MG63 (cell line): Measurements from ENCODE around the gene COL26A1. TPM values are rescaled to one million over a fixed set of nuclear protein-coding genes. Genes with fewer than 3 reads are reported as not detected.

ENCODE experiments used
- DNase-seq: peaks from one replicate; pipeline ENCODE4 v3.0.0-alpha.2; 2020
- H3K27me3 ChIP-seq: fragments of 250-450 bp; sonication (Bioruptor Pico); 2 replicates; pipeline ENCODE4 v1.5.1; 2020; ENCODE audit warnings: mild to moderate bottlenecking, moderate library complexity
- H3K36me3 ChIP-seq: fragments of 250-450 bp; sonication (Bioruptor Pico); 2 replicates; pipeline ENCODE4 v1.5.1; 2020; ENCODE audit warnings: mild to moderate bottlenecking, moderate library complexity
- H3K4me3 ChIP-seq: fragments of 250-450 bp; sonication (Bioruptor Pico); 2 replicates; pipeline ENCODE4 v1.5.1; 2020; ENCODE audit warnings: mild to moderate bottlenecking, moderate library complexity
- H3K9me3 ChIP-seq: fragments of 250-450 bp; sonication (Bioruptor Pico); 2 replicates; pipeline ENCODE4 v1.5.1; 2020; ENCODE audit warnings: mild to moderate bottlenecking, moderate library complexity
- total RNA-seq: library from RNA; depleted of rRNA; stranded (reverse); fragments of >200 nt; shearing (Covaris generic); gene quantifications from 2 replicates; pipeline ENCODE4 v1.2.3, GENCODE V29; 2014; ENCODE audit warnings: low replicate concordance

The COL26A1 gene
- total RNA-seq, 1 experiment from 2014 or later, result not detected

DNA sequence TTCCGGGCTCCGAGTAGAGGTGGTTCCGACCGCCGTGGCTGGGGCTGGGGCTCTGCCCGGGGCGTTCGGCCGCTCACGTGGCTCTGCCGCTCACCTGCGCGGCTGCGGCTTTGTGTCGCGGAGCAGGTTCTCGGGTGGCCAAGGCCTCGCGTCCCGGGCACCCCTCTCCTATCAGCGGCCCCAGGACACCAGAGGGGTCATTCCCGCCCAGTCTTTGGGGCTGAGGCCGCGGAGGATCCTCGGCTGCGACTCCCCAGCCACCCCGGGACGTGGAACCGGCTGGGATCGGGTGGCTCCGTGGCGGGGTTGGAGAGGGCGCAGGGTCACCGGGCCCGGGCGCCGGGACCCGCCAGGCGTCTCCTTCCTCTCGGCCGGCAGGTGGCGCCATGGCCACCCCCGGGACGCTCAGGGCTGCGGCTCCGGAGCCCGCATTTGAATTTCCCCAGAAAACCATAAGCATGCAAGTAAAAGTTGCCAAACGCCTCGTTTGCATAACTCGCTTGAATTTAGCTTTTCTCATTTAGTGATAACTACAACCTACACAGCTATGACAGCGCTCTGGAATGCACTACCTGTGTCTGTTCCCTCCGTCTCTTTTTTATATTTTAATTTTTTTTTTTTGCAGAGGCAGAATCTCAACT, 1.2 kb downstream of the COL26A1 start:
- DNase-seq, result peak; percentile 50
- Histone ChIP-seq H3K36me3 (no peaks in the 10 kb centered on the region), H3K27me3 (no peaks in the 10 kb centered on the region), H3K9me3 (no peaks in the 10 kb centered on the region), H3K4me3 (peak overlapping the region; percentile 26)

- Histone ChIP-seq H3K4me3 (no peak overlapping the region), H3K36me3 (no peaks in the 10 kb centered on the region), H3K9me3 (no peaks in the 10 kb centered on the region), H3K27me3 (no peaks in the 10 kb centered on the region)
- DNase-seq, result no peak
Observed at GRCh38 chr7:101365956-101366355, 3.3 kb downstream of the COL26A1 start.

DNA sequence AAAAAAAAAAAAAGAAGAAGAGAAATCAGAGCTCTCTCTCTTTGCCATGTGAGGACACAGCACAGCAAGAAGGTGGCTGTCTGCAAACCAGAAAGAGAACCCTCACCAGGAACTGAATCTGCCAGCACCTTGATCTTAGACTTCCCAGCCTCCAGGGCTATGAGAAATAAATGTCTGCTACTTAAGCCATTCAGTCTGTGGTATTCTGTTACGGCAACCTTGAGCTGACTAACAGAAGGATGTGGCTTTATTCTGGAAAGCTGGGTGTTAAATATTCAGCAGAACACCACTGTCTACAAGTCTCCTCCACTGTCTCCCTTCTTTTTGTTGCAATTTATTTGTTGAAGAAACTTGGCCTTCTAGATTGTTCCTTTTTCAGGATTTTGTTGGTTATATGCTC, 5.0 kb downstream of the COL26A1 start:
- no peaks in the 10 kb centered on the region for H3K9me3 ChIP-seq
- H3K4me3 ChIP-seq, result no peak overlapping the region
- no peaks in the 10 kb centered on the region for H3K27me3 ChIP-seq
- no peak for DNase-seq
- H3K36me3 ChIP-seq, result no peaks in the 10 kb centered on the region

DNA sequence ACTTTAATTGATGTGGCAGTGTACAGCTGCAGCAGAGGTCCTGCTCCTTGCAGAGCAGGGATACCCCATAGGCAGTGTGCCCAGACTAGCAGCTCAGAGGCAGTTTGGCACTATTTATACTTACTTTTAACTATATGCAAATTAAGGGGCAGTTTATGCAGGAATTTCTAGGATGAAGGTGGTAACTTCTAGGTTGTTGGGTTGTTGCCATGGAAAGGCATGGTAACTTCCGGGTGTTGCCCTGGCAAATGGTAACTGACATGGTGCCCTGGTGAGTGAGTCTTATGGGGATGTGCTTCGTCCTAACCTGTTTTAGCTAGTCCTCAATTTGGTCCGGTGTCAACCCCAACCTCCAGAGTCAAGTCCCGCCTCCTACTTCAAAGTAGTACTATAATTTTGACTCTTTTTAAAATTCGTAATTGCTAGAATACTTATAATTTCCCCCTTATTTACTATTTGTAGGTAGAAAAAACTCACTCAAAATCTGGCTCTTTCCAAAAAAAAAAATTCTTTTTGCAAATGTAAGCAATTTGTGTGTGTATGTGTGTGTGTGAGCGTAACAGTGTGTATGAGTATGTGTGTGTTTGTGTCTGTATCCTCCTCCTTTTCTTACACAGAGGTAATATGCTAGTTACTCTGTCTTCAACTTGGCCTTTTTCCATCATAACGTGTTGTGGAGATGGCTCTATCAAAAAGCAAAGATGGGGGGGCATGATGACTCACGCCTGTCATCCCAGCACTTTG, 5.9 kb downstream of the COL26A1 start:
- no peak for DNase-seq
- Histone ChIP-seq H3K9me3 (no peaks in the 10 kb centered on the region), H3K27me3 (no peaks in the 10 kb centered on the region)

DNA sequence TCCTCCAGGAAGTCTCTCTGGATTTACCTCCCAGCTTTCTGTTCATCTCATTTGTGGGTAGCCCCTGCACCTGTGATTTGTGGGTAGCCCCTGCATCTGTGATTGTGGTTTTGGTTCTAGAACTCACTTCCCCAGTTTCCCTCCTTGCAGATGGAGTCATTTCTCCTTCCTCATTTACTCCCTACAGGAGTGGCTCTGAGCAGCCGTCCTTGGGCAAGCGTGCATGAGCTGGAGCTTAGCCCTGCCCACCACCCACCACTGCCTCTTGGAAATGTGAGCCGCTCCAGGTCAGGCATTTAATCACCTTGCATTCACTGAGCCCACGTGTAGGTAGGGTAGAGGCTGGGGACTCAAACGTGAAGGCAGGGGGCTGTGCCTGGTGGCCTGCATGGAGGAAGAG, 8.2 kb downstream of the COL26A1 start:
- no peaks in the 10 kb centered on the region for H3K36me3 ChIP-seq
- no peak for DNase-seq

More for the DNA sequence above, 5.9 kb downstream of the COL26A1 start:
- Histone ChIP-seq H3K36me3 (no peaks in the 10 kb centered on the region), H3K4me3 (no peak overlapping the region)

DNA sequence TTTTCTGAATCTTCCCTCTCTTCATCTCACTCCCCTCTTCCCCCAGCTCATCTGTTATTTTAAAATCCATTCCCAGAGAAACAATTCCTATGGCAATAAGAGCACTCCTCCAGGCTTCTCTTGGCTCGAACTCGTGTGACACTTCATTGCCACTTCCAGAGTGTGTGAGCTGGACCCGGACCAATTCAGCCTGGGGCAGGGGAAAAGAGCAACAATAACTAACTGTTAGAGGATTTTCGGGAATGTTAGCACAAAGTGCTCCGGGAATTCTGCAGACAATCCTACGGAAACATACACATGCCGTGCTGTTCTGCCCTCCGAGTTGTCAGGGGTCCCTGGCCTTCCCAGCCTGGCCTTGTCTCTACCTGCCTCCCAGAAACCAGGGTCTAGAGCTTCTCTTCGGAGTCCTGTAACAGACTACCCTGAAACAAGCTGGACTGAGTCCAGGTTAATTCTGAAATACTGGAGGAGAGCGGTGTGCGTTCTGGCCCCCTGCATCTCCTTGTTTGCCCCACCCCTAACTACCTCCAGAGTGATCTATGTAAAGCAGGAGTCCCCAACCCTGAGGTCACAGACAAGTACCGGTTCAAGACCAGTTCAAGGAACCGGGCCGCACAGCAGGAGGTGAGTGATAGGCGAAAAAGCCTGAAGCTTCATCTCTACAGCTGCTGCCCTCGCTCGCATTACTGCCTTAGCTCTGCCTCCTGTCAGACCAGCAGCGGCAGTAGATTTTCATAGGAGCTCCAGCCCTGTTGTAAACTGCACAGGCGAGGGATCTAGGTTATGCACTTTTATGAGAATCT, 11.3 kb downstream of the COL26A1 start:
- Histone ChIP-seq H3K27me3 (no peaks in the 10 kb centered on the region), H3K36me3 (no peaks in the 10 kb centered on the region), H3K4me3 (no peak overlapping the region), H3K9me3 (no peaks in the 10 kb centered on the region)
- peak; percentile 32 for DNase-seq

More for the DNA sequence above, 8.2 kb downstream of the COL26A1 start:
- Histone ChIP-seq H3K27me3 (no peaks in the 10 kb centered on the region), H3K9me3 (no peaks in the 10 kb centered on the region), H3K4me3 (no peak overlapping the region)

- Histone ChIP-seq H3K36me3 (no peaks in the 10 kb centered on the region), H3K4me3 (no peak overlapping the region), H3K27me3 (no peaks in the 10 kb centered on the region), H3K9me3 (no peaks in the 10 kb centered on the region)
- no peak for DNase-seq
Observed at GRCh38 chr7:101374990-101375389, 12.3 kb downstream of the COL26A1 start.

DNA sequence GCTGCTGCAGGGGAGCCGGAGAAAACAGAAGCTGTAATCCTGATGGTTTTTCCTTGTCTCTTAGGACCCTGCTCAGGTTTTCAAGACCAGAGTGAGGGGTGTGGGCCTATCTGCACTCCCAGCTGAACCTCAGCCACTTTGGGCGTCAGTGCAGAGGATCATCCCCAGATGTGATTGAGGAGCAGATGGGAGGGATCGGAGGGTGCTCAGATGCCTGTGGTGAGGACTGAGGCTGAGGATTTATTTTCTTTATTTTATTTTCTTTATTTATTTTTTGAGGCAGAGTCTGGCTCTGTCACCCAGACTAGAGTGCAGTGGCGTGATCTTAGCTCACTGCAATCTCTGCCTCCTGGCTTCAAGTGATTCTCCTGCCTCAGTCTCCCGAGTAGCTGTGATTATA, 13.9 kb downstream of the COL26A1 start:
- H3K9me3 ChIP-seq, result no peaks in the 10 kb centered on the region
- H3K4me3 ChIP-seq, result no peak overlapping the region
- no peak for DNase-seq
- no peaks in the 10 kb centered on the region for H3K27me3 ChIP-seq
- H3K36me3 ChIP-seq, result no peaks in the 10 kb centered on the region

DNA sequence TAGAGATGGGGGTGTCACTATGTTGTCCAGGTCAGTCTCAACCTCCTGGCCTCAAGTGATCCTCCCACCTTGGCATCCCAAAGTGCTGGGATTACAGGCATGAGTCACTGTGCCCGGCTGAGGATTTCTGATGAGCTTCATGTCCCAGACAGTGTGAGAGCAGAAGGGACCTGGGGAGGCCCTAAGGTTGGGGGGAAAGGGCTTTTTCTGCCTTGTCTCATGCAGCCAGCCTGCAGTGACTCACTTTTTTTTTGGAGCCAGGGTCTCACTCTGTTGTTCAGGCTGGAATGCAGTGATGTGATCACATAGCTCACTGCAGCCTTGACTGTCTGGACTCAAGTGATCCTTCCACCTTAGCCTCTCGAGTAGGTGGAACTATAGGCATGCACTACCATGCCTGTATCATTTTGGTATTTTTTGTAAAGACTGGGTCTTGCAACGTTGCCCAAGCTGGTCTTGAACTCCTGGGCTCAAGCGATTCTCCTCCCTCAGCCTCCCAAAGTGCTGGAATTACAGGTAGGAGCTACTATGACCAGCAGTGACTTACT, 14.6 kb downstream of the COL26A1 start:
- H3K27me3 ChIP-seq, result no peaks in the 10 kb centered on the region
- H3K9me3 ChIP-seq, result no peaks in the 10 kb centered on the region
- H3K4me3 ChIP-seq, result no peak overlapping the region
- H3K36me3 ChIP-seq, result no peaks in the 10 kb centered on the region
- DNase-seq, result peak; percentile 54

GRCh38 chr7:101378751-101379174, 16.1 kb downstream of the COL26A1 start:
- peak; percentile 10 for DNase-seq
- Histone ChIP-seq H3K36me3 (no peaks in the 10 kb centered on the region), H3K27me3 (no peaks in the 10 kb centered on the region), H3K4me3 (no peak overlapping the region), H3K9me3 (no peaks in the 10 kb centered on the region)

DNA sequence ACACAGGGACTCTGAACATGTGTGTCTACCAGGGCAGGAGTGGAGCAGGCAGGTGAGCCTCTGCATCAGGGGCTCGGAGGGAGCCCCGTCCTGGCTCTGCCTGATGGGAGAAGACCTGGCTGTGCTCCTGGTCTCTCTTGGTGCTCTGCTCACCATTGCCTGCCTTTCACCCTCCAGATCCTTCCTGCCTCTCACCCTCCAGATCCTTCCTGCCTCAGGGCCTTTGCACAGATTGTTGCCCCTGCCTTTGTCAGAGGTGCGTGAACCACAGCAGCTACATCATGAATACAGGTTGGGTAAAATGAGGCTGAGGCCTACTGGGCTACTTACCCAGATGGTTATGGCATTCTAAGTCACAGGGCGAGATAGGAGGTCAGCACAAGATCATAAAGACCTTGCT, 16.6 kb downstream of the COL26A1 start:
- Histone ChIP-seq H3K4me3 (no peak overlapping the region), H3K27me3 (no peaks in the 10 kb centered on the region), H3K36me3 (no peaks in the 10 kb centered on the region), H3K9me3 (no peaks in the 10 kb centered on the region)
- DNase-seq, result no peak

DNA sequence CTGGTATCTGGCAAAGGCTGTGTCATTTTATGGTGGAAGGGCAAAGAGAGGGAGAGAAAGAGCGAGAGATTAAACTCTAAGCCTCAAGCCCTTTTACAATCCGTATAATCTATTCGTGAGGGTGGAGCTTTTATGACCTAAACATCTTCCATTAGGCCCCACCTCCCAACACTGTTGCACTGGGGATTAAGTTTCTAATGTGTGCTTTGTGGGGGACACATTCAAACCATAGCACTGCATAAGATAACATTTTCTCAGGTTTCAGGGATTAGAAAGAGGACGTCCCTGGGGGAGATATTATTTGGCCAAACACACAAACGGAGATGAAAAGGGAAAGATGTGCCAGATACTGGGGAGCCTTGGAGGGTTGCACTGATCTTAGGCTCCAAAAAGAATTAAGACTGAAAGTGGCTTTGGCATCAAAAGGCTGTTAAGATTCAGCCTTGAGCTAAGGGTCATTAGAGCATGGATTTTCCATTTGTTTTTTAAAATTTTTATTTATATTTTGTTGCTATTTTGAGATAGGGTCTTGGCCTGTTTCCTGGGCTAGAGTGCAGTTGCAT, 19.0 kb downstream of the COL26A1 start:
- no peak for DNase-seq
- no peaks in the 10 kb centered on the region for H3K36me3 ChIP-seq
- H3K4me3 ChIP-seq, result no peak overlapping the region

GRCh38 chr7:101382937-101383336, 20.3 kb downstream of the COL26A1 start:
- no peak for DNase-seq
- H3K36me3 ChIP-seq, result no peaks in the 10 kb centered on the region

More for the DNA sequence above, 19.0 kb downstream of the COL26A1 start:
- H3K27me3 ChIP-seq, result no peaks in the 10 kb centered on the region
- no peaks in the 10 kb centered on the region for H3K9me3 ChIP-seq

GRCh38 chr7:101386177-101386557, 23.5 kb downstream of the COL26A1 start:
- H3K36me3 ChIP-seq, result no peaks in the 10 kb centered on the region
- H3K27me3 ChIP-seq, result no peaks in the 10 kb centered on the region
- H3K9me3 ChIP-seq, result no peaks in the 10 kb centered on the region
- DNase-seq, result no peak
- H3K4me3 ChIP-seq, result no peak overlapping the region

More at GRCh38 chr7:101382937-101383336, 20.3 kb downstream of the COL26A1 start:
- no peak overlapping the region for H3K4me3 ChIP-seq
- no peaks in the 10 kb centered on the region for H3K27me3 ChIP-seq
- H3K9me3 ChIP-seq, result no peaks in the 10 kb centered on the region

GRCh38 chr7:101386558-101387231, 24.0 kb downstream of the COL26A1 start:
- no peaks in the 10 kb centered on the region for H3K36me3 ChIP-seq
- H3K9me3 ChIP-seq, result no peaks in the 10 kb centered on the region
- H3K27me3 ChIP-seq, result no peaks in the 10 kb centered on the region
- DNase-seq, result no peak
- no peak overlapping the region for H3K4me3 ChIP-seq

DNA sequence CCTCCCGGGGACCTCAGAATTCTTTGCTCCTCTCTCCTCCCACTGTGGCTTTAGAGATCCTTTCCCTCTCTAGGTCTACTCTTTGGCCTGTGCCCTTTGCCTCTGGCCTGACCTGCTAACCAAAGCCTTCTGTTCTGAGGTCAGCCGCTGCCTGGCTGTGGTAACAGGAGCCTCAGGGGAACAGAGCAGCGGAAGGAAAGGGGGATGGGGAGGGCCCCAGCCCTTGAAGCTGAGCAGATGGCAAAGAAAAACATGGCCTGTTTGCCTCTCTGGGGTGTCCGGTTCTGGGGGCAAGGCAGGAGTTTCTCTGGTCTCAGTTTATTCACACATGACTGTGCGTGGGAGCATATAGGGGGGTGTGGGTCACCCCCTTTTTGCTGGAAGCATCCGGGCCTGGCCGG, 28.2 kb downstream of the COL26A1 start:
- DNase-seq, result no peak
- no peak overlapping the region for H3K4me3 ChIP-seq

More for the DNA sequence above, 28.2 kb downstream of the COL26A1 start:
- Histone ChIP-seq H3K27me3 (no peaks in the 10 kb centered on the region), H3K36me3 (no peaks in the 10 kb centered on the region), H3K9me3 (no peaks in the 10 kb centered on the region)
